LNCaP clone FGC (cell line): ENCODE measurements around the gene TCAF1.
"Not testable (repeated sequence)": the region's sequence is repeated elsewhere in the genome, so short reads cannot be mapped to it uniquely, and the experiment has no call there.

Experiments used
- DNase-seq: peaks from one replicate; pipeline ENCODE4 v3.0.0-alpha.2; 2011; ENCODE audit warnings: low read depth
- H3K4me3 ChIP-seq: 2 replicates; pipeline ENCODE4 v1.5.1; 2011; ENCODE audit warnings: mild to moderate bottlenecking, low read depth, low read length, control low read depth
- CTCF ChIP-seq: IDR thresholded peaks from 2 replicates; pipeline ENCODE4 v1.5.1; 2012; ENCODE audit warnings: mild to moderate bottlenecking; ENCODE audit not compliant: control insufficient read depth, insufficient read depth; ENCODE audit errors: extremely low read depth

TCAF1 gene

DNA sequence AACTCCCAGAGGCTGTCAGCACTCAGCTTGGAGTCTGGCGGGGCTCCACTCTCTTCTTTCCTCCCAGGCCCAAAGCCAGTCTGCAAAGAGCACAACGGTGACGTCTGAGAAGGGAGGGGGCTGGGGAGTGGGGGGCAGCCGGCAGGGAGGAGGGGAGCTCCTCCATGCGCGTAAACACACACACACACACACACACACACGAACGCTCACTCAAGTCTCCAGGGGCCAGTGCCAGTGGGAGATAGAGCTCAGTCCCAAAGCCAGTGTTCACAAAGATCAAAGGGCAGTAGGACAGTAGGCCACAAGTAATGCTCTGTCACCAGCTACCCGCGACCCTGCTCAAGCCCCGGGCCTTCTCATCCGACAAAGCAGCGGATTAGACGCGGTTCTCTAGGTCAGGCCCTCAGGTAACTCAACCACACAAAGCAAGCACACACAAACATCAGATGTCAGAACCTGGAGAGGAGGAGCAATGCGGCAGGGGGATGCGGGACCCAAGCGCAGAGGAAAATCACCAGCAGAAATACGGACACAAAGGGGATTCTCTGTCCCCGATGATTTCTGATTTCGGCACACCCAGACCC, 19.9 kb downstream of the TCAF1 start:
- DNase-seq, result no peak
- no peak overlapping the region for H3K4me3 ChIP-seq
- no peak for TF ChIP-seq CTCF

DNA sequence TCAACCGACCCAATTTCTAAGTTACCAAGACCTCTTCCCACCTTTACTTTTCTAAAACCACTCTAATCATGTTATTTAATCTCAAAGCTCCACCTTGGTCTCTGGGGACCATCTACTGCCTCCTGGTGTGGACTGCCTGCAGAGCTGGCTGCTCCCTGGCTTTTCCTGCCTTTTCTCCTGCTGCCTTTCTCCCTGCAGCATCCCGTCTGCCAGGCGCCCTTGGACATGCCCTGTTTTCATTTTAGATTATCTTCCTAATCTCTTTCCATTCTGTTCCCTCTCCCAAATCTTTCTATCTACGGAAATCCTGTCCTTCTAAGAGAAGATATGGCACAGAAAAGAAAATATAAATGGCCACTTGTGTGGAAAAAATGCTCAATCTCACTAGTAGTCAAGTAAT, 23.1 kb downstream of the TCAF1 start:
- H3K4me3 ChIP-seq, result no peak overlapping the region
- no peak for DNase-seq
- TF ChIP-seq CTCF, result no peak

GRCh38 chr7:143877098-143877497, 24.9 kb downstream of the TCAF1 start:
- TF ChIP-seq CTCF, result no peak
- no peak overlapping the region for H3K4me3 ChIP-seq
- DNase-seq, result no peak

DNA sequence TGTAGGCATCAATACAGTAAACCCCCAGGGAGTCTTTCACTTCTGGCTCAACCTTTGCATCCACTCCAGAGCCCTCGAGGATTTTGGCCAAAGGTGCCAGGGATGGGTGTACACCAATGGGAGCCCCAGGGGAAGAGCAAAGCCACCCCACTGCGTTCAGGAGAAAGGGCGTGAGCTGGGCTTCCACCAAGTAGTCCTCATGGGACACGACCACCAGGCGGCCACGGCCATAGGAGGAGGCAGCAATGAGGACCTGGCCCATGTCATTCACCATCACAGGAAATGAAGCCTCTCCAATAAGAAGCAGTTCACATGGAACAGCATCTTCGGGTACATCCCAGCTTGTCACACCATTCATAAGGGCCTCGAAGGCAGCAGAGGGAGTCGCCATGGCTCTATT, 25.8 kb downstream of the TCAF1 start:
- DNase-seq, result no peak
- TF ChIP-seq CTCF, result no peak
- no peak overlapping the region for H3K4me3 ChIP-seq

DNA sequence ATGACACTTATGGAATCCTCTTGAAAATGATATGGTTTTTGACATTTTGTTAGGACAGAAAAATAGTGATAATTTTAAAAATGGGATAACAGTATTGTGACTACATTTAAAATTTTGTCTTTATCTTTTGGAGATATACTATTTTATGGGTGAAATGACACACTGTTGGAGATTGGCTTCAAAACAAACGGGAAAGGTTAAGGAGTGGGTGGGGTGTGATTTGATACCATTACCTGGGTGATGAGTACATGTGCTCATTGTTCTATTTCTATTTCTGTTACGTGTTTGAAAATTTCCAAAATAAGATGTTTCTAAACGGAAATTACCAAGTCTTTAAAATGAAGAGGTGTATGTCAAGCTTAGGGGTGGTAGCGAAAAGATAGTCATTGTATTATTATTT, 28.7 kb downstream of the TCAF1 start:
- H3K4me3 ChIP-seq, DNase-seq: not testable (repeated sequence)

- H3K4me3 ChIP-seq, DNase-seq: not testable (repeated sequence)
These were observed 30.4 kb downstream of the TCAF1 start for GRCh38 chr7:143871534-143871933.

- not testable (repeated sequence) for H3K4me3 ChIP-seq
These were observed 44.0 kb downstream of the TCAF1 start for GRCh38 chr7:143857994-143858393.

DNA sequence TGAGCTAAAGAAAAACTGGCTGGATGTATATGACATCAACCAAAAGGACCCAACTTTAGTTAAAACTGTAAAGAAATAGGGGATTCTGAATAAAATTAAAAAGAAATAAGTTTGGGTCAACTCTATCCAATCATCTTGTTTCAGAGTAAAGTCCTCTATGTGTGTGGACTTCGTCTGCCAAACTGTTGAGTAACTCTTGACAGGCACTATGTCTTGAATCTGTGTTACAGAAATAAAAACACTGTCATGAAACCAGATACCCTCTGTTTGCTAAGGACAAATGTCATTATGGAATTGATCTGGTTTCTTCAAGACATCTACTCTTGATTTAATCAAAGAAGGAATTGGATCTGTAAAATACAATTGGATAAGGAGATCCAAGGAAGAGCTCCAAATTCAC, 46.5 kb downstream of the TCAF1 start:
- not testable (repeated sequence) for H3K4me3 ChIP-seq, DNase-seq

More at GRCh38 chr7:143857994-143858393, 44.0 kb downstream of the TCAF1 start:
- not testable (repeated sequence) for DNase-seq

- no peak for TF ChIP-seq CTCF
- no peak overlapping the region for H3K4me3 ChIP-seq
- no peak for DNase-seq
These were observed 51.3 kb downstream of the TCAF1 start for GRCh38 chr7:143850682-143851081.
